HT1080 (cell line): ENCODE data around the gene ZNF99. TPM values are rescaled to one million over a fixed set of nuclear protein-coding genes. Genes with fewer than 3 reads are reported as not detected.
"Not testable (repeated sequence)": the region's sequence is repeated elsewhere in the genome, so short reads cannot be mapped to it uniquely, and the experiment has no call there.

Experiments
- DNase-seq: peaks from one replicate; pipeline ENCODE4 v3.0.0-alpha.2; 2015; ENCODE audit warnings: low read depth
- polyA plus RNA-seq, 2 experiments: library from polyadenylated mRNA; depleted of rRNA; stranded (reverse); fragments of >200 nt; gene quantifications; 2 replicates each; pipeline ENCODE4 v1.2.3, GENCODE V29; 2015
- small RNA-seq: library from RNA; depleted of rRNA; stranded (forward); fragments of <200 nt; gene quantifications from one replicate; pipeline ENCODE3, GENCODE V24; 2014
- total RNA-seq: library from RNA; depleted of rRNA; stranded (reverse); fragments of >200 nt; shearing (Covaris generic); gene quantifications from 2 replicates; pipeline ENCODE4 v1.2.3, GENCODE V29; 2014; rRNA removed

Gene ZNF99
- not detected in 2 replicates for total RNA-seq
- polyA plus RNA-seq (2015; cell fraction: cytosol; rRNA removed), result not detected in 2 replicates
- not detected in 2 replicates for polyA plus RNA-seq (2015; cell fraction: nucleus; rRNA removed)

DNA sequence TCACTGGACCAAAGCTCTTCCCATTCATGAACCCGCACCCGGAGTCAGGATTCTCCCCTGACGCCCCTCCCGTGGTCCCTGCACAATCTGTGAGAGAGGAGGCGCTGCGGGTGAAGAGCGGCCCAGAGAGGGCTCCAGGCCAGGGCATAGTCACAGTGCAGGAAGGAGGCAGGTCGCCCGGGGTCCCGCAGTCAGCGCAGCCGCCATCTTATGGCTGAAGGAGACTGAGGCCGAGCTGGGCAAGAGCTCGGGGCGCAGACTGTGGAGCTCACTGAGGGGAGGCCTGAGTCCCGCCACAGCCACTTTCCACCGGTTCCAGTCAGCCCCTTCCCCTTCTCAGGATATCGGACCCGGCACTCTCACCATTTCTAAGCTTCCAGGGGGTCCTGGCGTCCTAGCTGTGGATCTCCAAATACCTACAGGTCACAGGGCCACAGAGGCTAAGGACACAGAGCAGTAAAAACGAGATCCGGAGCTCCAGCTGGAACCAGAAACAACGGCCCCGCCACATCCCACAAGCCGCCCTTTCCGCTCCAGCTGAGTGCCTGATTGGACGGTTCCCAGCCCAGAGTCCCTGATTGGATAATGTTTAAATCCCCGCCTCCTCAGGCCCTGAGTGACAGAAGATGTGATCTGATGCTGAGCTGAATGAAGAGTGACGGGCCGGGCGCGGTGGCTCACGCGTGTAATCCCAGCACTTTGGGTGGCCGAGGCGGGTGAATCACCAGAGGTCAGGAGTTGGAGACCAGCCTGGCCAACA is at the start of gene ZNF99:
Gene ZNF99, minus strand, starts transcription at position 501 of the 760 bp plus-strand sequence. Its CDS starts 135 bp downstream, at position 366.
- no peak for DNase-seq

GRCh38 chr19:22832031-22832762 is 48.2 kb upstream of the ZNF99 start, which contains the start of gene ZNF723:
TSS of gene ZNF723 (plus strand) at chr19:22832291. CDS start at chr19:22832380, 89 bp downstream.
- no peak for DNase-seq

DNA sequence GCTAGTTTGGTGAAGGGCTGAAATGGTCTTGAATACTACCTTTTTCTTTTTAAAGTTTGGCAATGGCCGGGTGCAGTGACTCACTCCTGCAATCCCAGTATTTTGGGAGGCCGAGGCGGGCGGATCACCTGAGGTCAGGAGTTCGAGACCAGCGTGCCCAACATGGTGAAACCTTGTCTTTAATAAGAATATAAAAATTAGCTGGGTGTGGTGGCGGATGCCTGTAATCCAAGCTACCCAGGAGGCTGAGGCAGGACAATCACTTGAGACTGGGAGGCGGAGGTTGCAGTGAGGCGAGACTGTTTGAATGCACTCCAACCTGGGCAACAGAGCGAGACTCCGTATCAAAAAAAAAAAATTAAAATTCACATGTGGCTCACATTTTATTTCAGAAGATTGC is 47.3 kb upstream of the ZNF99 start:
- no peak for DNase-seq

DNA sequence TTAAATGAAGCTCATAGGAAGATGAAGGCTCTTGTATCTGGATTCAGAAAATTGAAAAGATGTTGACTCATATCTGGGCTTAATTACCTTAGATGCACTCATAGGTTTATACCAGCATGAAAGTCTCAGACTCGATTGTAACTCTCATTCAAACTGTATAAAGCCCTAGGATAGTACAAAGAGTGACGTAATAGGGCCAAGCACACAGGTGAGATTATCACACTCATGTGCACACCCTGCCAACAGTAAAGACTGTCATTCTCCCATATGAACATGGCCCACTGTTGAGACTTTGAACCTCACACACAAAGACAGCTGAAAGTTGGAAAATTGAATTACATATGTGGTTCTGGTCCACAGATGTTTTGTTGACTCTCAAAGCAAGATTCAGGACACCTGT is 30.2 kb upstream of the ZNF99 start:
- no peak for DNase-seq

- no peak for DNase-seq
Measured at GRCh38 chr19:22807061-22807835, 23.3 kb upstream of the ZNF99 start.

DNA sequence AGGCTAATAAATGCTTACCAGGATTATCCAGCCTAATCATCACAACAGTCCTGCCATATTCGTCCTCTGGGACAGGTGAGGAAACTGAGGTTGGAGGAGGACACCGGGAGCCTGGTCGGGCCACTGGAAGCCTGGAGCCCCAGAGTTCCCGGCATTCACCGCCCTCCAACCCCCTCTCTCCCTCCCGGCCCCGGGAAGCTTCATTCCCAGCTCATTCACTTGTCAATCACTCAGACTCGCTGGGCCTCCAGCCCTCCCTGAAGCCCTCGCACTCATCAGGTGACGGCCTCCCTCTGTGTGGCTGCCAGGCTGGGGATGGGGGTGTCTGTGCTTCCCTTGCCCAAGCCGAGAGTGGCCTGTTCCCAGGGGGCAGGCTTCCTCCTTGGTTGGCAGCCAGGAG is 22.5 kb upstream of the ZNF99 start:
- DNase-seq, result no peak

DNA sequence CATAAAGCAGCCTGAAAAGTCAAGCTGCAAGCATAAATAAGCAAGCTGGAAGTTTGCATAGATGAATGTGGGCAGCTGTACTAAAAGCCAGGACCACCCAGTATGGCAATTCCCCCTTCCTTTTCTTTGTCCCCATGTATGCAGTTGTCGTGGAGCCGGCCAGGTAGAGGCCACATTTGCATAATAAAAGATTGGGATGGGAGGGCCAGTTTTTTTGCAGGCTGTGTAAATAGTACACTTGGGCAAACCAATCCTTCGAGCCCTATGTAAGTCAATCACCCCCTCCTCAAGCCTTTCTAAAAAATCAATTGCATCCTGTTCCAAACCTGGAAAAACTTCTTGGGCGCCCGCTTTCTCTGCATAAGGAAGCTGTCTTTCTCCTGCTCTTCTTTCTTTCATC is 13.1 kb upstream of the ZNF99 start:
- no peak for DNase-seq

GRCh38 chr19:22792863-22793262 is 8.9 kb upstream of the ZNF99 start:
- DNase-seq, result not testable (repeated sequence)

DNA sequence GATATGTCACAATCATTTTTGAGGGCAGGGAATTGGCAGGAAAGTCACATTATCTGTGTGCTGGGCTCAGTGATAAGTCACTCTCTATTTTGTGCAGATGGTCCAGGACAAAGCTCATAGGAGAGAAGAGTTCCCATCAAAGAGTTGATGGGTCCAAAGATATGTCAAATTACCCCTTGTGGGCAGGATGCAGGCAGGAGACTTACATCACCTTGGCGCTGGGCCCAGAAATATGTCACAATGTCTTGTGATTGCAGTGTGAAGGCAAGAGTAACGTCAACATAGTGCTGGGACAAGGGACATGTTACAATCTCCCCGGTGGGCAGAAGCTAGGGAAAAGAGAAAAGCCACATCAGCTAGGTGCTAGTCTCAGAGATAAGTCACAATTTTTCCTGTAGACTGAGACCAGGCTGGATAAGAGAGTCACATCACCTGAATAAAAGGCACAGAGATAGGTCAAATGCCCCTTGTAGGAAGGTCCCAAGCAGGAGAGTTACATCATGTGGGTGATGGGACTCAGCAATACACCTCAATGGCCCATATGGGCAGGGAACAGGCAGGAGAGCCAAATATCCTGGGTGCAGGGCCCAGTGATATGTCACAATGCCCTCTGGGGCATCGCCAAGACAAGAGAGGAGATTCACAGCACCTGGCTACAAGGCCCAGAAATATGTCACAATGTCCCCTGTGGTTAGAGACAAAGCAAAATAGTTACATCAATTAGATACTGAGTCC is 47.9 kb downstream of the ZNF99 start:
- no peak for DNase-seq

DNA sequence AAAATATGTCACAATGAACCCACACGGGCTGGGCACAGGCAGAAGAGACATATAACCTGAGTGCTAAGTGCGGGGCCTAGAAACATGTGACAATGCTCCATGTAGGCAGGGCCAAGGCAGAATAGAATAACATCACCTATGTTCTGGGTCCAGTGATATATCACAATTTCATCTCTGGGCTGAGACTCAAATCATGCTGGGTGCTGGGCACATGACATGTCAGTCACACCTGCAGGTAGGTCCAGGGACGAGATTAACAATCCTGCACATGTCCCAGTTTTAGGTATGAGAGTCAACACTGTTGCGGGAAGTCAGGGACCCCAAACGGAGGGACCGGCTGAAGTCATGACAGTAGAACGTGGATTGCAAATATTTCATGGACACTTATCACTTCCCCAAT is 50.3 kb downstream of the ZNF99 start:
- DNase-seq, result no peak

DNA sequence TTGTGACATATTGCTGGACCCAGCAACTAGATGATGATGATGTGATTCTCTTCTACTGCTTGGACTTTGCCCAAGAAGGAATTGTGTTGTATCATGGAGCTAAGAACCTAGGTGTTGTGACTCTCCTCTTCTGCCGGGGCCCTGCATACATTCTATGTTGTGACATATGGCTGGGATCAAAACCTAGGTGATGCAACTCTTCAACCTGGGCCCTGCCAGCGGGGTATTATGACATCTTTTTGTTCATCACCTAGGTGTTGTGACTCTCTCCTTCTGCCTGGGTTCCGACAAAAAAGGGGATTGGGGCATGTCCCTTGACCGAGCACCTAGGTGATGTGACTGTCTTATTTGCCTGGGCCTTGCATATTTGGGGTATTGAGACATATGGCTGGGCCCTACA is 55.7 kb downstream of the ZNF99 start:
- not testable (repeated sequence) for DNase-seq

GRCh38 chr19:22721533-22721932 is 62.4 kb downstream of the ZNF99 start:
- DNase-seq, result not testable (repeated sequence)

DNA sequence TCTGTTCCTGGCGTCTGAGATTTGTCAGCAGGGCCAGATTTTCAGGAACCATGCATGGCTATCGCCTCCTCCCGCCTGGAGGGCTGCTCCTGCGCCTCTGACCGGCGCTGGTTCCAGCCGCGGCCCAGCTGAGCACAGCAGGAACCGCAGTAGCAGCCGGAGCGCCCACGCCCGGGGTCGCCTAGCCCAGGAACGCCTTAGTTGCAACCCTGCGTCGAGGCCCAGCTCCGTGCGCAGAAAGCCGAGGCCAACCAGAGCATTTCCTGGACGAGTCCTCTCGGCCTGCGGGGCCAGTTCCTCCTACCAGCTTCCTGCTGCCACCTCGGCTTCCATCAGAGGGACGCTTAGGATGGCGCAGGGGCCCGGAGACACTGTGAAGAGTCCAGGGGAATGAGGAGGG is 75.0 kb downstream of the ZNF99 start:
- DNase-seq, result no peak

DNA sequence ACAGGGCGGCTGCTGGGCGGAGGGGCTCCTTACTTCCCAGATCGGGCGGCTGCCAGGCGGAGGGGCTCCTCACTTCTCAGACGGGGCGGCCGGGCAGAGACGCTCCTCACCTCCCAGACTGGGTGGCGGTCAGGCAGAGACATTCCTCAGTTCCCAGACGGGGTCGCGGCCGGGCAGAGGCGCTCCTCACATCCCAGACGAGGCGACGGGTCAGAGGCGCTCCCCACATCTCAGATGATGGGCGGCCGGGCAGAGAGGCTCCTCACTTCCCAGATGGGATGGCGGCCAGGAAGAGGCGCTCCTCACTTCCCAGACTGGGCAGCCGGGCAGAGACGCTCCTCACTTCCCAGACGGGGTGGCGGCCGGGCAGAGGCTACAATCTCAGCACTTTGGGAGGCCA is 80.9 kb downstream of the ZNF99 start:
- DNase-seq, result not testable (repeated sequence)

DNA sequence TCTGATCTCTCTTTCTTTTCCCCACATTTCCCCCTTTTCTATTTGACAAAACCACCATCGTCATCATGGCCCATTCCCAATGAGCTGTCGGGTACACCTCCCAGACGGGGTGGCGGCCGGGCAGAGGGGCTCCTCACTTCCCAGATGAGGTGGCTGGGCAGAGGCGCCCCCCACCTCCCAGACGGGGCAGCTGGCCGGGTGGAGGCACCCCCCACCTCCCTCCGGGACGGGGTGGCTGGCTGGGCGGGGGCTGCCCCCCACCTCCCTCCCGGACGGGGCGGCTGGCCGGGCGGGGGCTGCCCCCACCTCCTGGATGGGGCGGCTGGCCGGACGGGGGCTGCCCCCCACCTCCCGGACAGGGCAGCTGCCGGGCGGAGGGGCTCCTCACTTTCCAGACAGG is 81.3 kb downstream of the ZNF99 start:
- DNase-seq, result not testable (repeated sequence)

Small RNAs within 50 kb of the gene (small RNA-seq; reads per million reads assigned to genes)
- gene AC008626.1, result not detected
- not detected for gene AC008626.2

Other genes with a start within 250 kb of the ZNF99 start
- not detected in 2 replicates for gene ZNF492, start 149.8 kb downstream of the ZNF99 start, total RNA-seq
- not detected in 2 replicates for gene ZNF723, start 48.1 kb upstream of the ZNF99 start, total RNA-seq
- not detected in 2 replicates for gene ZNF728, start 219.0 kb upstream of the ZNF99 start, total RNA-seq